ENCODE measurements around the gene TGFBR2.

TGFBR2 gene

DNA sequence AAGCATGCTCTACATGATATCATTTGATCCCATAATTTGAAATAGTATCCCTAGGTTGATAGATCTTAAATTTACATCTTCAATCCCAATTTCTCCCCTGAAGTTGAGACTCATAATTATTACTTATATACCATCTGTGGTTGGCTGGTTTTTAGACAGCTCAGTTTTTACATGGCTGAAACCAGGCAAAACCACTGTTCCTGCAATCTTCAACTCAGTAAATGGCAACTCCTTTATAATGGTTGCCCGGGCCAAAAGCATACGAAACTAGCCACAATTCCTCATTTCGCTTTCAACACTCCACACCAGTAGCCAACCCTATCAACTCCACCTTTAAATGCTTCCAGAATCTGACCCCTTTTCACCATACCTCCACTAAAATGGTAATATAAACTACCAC, 118.5 kb downstream of the TGFBR2 start:
- DNase-seq, result no peak
- Histone ChIP-seq H3K9me3 (no peaks in the 10 kb centered on the region), H3K27me3 (no peaks in the 10 kb centered on the region), H3K36me3 (no peaks in the 10 kb centered on the region), H3K27ac (no peak overlapping the region), H3K4me1 (peaks cover 0 to 8% (median 0%) of the 10 kb centered on the region in 4 donors), H3K4me3 (no peak overlapping the region)
- TF ChIP-seq, protein P1, sequence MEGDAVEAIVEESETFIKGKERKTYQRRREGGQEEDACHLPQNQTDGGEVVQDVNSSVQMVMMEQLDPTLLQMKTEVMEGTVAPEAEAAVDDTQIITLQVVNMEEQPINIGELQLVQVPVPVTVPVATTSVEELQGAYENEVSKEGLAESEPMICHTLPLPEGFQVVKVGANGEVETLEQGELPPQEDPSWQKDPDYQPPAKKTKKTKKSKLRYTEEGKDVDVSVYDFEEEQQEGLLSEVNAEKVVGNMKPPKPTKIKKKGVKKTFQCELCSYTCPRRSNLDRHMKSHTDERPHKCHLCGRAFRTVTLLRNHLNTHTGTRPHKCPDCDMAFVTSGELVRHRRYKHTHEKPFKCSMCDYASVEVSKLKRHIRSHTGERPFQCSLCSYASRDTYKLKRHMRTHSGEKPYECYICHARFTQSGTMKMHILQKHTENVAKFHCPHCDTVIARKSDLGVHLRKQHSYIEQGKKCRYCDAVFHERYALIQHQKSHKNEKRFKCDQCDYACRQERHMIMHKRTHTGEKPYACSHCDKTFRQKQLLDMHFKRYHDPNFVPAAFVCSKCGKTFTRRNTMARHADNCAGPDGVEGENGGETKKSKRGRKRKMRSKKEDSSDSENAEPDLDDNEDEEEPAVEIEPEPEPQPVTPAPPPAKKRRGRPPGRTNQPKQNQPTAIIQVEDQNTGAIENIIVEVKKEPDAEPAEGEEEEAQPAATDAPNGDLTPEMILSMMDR (IDR thresholded peaks at IDR 0.05), result no peak
- intact Hi-C loops (cut with DNase I; ENCODE audit: low total_unique reads), result no loop called here

DNA sequence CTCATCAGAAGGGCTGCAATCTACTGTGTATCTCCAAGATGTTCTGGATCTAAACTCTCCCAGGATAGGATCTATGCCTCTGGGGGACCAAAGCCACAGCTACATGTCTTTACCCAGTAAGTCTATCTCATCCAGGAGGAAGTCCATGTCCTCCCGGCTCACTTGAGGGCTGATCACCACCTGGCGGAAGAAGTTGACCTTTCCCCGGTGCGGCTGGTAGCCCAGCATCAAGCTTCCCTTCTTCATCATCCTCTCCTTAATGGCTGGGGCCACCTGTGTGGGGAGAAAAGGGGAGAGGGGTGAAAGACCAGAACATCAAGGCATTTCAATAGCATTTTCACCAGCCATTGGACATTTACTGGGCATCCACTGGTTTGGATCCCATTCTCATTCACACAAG, 121.7 kb downstream of the TGFBR2 start:
- Histone ChIP-seq H3K27me3 (no peaks in the 10 kb centered on the region), H3K4me3 (no peak overlapping the region), H3K27ac (no peak overlapping the region), H3K9me3 (no peaks in the 10 kb centered on the region), H3K4me1 (peaks cover 0 to 10% (median 0%) of the 10 kb centered on the region in 4 donors), H3K36me3 (no peaks in the 10 kb centered on the region)
- no peak for DNase-seq
- TF ChIP-seq, protein P1 (IDR thresholded peaks at IDR 0.05), result no peak
- intact Hi-C loops (cut with DNase I; ENCODE audit: low total_unique reads), result no loop called here

DNA sequence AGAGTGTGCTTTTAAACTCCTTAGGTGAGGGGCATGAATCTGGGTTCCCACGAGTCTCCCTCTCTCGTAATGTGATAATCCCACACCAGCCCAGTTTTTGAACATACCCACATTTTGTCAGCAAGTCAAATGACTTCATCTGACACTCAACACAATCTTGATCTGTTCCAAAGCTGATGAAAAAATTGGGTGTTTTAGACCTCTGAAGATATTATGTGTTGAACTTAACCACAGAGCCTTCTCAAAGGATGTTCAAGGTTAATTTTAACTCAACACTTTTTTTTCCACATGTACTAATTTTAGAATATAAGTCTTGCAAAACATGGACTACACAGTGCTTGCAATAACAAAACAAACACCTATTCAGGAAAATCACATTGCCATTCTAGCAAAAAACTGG, 123.1 kb downstream of the TGFBR2 start:
- H3K4me1 ChIP-seq, result peaks cover 0 to 10% (median 0%) of the 10 kb centered on the region in 4 donors
- intact Hi-C loops (cut with DNase I; ENCODE audit: low total_unique reads), result no loop called here

DNA sequence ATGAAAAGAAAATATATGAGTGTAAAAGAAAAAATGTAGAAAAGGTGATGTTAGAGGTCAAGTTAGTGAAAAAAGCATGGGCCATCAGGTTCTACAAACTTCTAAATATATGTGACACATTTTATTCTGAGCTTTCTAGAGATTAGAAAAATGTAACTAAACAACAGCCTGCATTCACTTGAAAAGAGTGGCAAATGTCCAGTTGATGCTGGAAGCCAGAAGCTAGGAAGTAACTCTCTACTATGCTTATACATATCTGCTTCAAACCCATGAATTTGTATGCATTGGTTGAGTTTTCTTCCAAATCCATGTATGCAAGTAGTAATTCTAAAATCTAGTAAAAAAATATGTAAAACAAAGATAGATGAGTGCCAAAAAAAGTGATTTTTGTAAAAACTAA, 123.5 kb downstream of the TGFBR2 start:
- TF ChIP-seq, protein P1 (IDR thresholded peaks at IDR 0.05), result no peak
- DNase-seq, result no peak
- peaks cover 0 to 10% (median 0%) of the 10 kb centered on the region in 4 donors for H3K4me1 ChIP-seq
- no peaks in the 10 kb centered on the region for H3K36me3 ChIP-seq
- no peaks in the 10 kb centered on the region for H3K9me3 ChIP-seq
- no peak overlapping the region for H3K4me3 ChIP-seq
- intact Hi-C loops (cut with DNase I; ENCODE audit: low total_unique reads), result no loop called here
- H3K27ac ChIP-seq, result no peak overlapping the region
- H3K27me3 ChIP-seq, result no peaks in the 10 kb centered on the region

More for the DNA sequence above, 123.1 kb downstream of the TGFBR2 start:
- TF ChIP-seq, protein P1 (IDR thresholded peaks at IDR 0.05), result no peak
- H3K4me3 ChIP-seq, result no peak overlapping the region
- no peaks in the 10 kb centered on the region for H3K27me3 ChIP-seq
- no peaks in the 10 kb centered on the region for H3K9me3 ChIP-seq
- H3K36me3 ChIP-seq, result no peaks in the 10 kb centered on the region
- no peak for DNase-seq
- no peak overlapping the region for H3K27ac ChIP-seq

DNA sequence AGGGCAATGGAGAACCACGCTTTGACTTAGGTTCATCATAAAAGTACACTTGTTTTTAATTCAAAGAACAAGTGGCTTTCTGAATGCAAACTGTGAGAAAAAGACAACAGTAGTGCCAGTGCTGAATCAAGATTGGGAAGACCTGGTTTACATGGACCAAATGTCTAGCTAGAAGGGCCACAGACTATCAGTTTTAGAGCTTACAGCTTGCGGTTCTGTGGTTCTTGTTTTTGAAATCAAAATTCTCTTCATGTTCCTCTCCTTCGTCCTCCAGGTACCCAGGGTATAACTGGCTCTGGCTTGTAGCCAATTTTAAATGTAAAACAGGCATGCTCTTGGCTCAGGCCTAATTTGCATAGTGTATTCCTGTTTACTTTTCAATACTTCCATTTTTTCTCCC, 124.6 kb downstream of the TGFBR2 start:
- Histone ChIP-seq H3K36me3 (no peaks in the 10 kb centered on the region), H3K4me3 (no peak overlapping the region), H3K27me3 (no peaks in the 10 kb centered on the region), H3K4me1 (peaks cover 0 to 10% (median 0%) of the 10 kb centered on the region in 4 donors), H3K9me3 (peaks cover 0 to 4% (median 0%) of the 10 kb centered on the region in 3 donors), H3K27ac (no peak overlapping the region)
- DNase-seq, result no peak
- TF ChIP-seq, protein P1 (IDR thresholded peaks at IDR 0.05), result no peak
- intact Hi-C loops (cut with DNase I; ENCODE audit: low total_unique reads), result no loop called here

DNA sequence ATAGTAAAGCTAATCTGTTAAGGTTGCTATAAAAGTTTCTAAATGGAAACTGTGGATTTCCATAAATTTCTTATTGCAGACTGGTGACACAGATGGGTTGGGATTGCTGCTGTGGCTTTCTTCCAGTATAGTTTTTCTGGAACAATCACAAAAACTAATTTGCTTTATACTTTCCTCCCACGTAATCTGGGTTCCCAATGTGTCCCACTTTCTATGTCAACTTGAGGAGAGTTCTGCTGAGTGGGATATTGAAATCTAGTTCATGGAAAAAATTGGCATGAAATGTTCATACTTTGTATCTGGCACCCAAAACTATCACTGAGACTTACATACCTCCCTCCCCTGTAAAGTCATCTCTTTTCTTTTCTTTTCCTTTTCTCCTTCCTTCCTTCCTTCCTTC, 126.8 kb downstream of the TGFBR2 start:
- DNase-seq, result no peak

More for the DNA sequence above, 126.8 kb downstream of the TGFBR2 start:
- TF ChIP-seq, protein P1 (IDR thresholded peaks at IDR 0.05), result no peak
- intact Hi-C loops (cut with DNase I; ENCODE audit: low total_unique reads), result no loop called here
- Histone ChIP-seq H3K27me3 (no peaks in the 10 kb centered on the region), H3K4me1 (peaks cover 0 to 10% (median 0%) of the 10 kb centered on the region in 4 donors), H3K9me3 (peaks cover 0 to 4% (median 0%) of the 10 kb centered on the region in 3 donors), H3K27ac (no peak overlapping the region), H3K4me3 (no peak overlapping the region), H3K36me3 (no peaks in the 10 kb centered on the region)
